Measurements from ENCODE around the gene GALNT17.

DNA sequence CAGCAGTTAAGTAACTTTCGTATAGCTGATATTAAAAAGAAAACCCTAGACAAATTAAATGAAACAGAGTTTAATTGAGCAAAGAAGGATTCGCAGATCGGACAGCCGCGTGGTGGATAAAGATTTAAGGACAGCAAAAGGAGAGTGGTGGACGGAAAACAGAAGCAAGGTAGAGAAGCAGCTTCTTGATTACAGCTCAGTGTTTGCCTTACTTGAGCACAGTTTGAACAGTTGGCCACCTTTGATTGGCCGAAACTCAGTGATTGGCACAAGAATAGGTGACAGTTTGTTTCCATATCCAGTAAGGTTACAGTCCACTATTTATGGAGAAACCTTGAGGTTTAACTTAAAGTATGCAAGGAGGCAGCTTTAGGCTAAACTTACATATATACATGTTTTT is 231.7 kb downstream of the GALNT17 start:
- TF ChIP-seq, protein P1, sequence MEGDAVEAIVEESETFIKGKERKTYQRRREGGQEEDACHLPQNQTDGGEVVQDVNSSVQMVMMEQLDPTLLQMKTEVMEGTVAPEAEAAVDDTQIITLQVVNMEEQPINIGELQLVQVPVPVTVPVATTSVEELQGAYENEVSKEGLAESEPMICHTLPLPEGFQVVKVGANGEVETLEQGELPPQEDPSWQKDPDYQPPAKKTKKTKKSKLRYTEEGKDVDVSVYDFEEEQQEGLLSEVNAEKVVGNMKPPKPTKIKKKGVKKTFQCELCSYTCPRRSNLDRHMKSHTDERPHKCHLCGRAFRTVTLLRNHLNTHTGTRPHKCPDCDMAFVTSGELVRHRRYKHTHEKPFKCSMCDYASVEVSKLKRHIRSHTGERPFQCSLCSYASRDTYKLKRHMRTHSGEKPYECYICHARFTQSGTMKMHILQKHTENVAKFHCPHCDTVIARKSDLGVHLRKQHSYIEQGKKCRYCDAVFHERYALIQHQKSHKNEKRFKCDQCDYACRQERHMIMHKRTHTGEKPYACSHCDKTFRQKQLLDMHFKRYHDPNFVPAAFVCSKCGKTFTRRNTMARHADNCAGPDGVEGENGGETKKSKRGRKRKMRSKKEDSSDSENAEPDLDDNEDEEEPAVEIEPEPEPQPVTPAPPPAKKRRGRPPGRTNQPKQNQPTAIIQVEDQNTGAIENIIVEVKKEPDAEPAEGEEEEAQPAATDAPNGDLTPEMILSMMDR (conservative IDR thresholded peaks at IDR 0.05; ENCODE audit: low read length): no peak
- no peak for TF ChIP-seq EZH2phosphoT487 (IDR thresholded peaks at IDR 0.05; ENCODE audit: borderline replicate concordance)

All from Loucy (cell line).